OCI-LY7 (cell line): ENCODE results near the gene TMEM86B. TPM values are rescaled to one million over a fixed set of nuclear protein-coding genes. Genes with fewer than 3 reads are reported as not detected.

Source experiments
- BruUV-seq: library from RNA; stranded (reverse); fragments of 400-500 nt; replicated peaks from 2 replicates; lab custom pipeline; 2021; lab: Mats Ljungman, UMichigan
- CTCF ChIA-PET: fragments of 300-600 bp; sonication (Branson Sonifier 250); formaldehyde crosslinking; loops from one replicate; lab custom pipeline; 2022; ENCODE audit warnings: antibody characterized with exemption; ENCODE audit not compliant: unreplicated experiment; lab: Charles Lee
- POLR2A ChIA-PET: fragments of 300-600 bp; sonication (Branson Sonifier 250); formaldehyde crosslinking; loops from one replicate; lab custom pipeline; 2022; ENCODE audit warnings: antibody characterized with exemption; lab: Charles Lee
- DNase-seq: peaks from one replicate; pipeline ENCODE4 v3.0.0-alpha.2; 2015; ENCODE audit warnings: low spot score
- H2AFZ ChIP-seq: fragments of 200-600 bp; sonication (generic), shearing (Covaris generic); 2 replicates; pipeline ENCODE4 v1.6.1; 2014; ENCODE audit warnings: mild to moderate bottlenecking, antibody characterized with exemption, low read length, moderate library complexity
- H3K27ac ChIP-seq: fragments of 200-600 bp; sonication (generic); 2 replicates; pipeline ENCODE4 v1.5.1; 2014; ENCODE audit warnings: mixed run types, low read depth, mild to moderate bottlenecking, moderate library complexity, low read length, inconsistent platforms; ENCODE audit not compliant: poor library complexity, severe bottlenecking
- H3K36me3 ChIP-seq: fragments of 200-600 bp; sonication (generic); 2 replicates; pipeline ENCODE4 v1.6.1; 2014; ENCODE audit warnings: mild to moderate bottlenecking, antibody characterized with exemption, low read length, moderate library complexity, mixed read lengths; ENCODE audit not compliant: insufficient read depth
- H3K4me1 ChIP-seq: fragments of 200-600 bp; sonication (generic); 2 replicates; pipeline ENCODE4 v1.5.1; 2014; ENCODE audit warnings: mild to moderate bottlenecking, low read length; ENCODE audit not compliant: insufficient read depth, poor library complexity, severe bottlenecking
- H3K4me2 ChIP-seq: fragments of 200-600 bp; sonication (generic); 2 replicates; pipeline ENCODE4 v1.6.1; 2014; ENCODE audit warnings: mild to moderate bottlenecking, low read length
- H3K4me3 ChIP-seq: fragments of 200-600 bp; sonication (generic); 2 replicates; pipeline ENCODE4 v1.5.1; 2014; ENCODE audit warnings: mild to moderate bottlenecking, low read depth, low read length; ENCODE audit not compliant: poor library complexity, severe bottlenecking
- H3K79me2 ChIP-seq: fragments of 200-600 bp; sonication (generic); 2 replicates; pipeline ENCODE4 v1.6.1; 2016; ENCODE audit warnings: low read depth, mild to moderate bottlenecking, low read length, moderate library complexity, mixed read lengths; ENCODE audit not compliant: insufficient read depth
- H3K9me2 ChIP-seq: fragments of 200-600 bp; sonication (generic); 2 replicates; pipeline ENCODE4 v1.6.1; 2016; ENCODE audit warnings: mild to moderate bottlenecking, low read length, mixed read lengths; ENCODE audit not compliant: insufficient read depth
- H3K9me3 ChIP-seq: fragments of 200-600 bp; sonication (generic); 2 replicates; pipeline ENCODE4 v1.6.1; 2014; ENCODE audit warnings: mild to moderate bottlenecking, mixed run types, low read length, mixed read lengths
- H4K20me1 ChIP-seq: fragments of 200-600 bp; sonication (generic); 2 replicates; pipeline ENCODE4 v1.6.1; 2014; ENCODE audit warnings: mild to moderate bottlenecking, antibody characterized with exemption, low read length, moderate library complexity, mixed read lengths; ENCODE audit not compliant: insufficient read depth
- CTCF ChIP-seq: fragments of 200-600 bp; sonication (generic); conservative IDR thresholded peaks from 2 replicates; pipeline ENCODE4 v1.5.1; 2014; ENCODE audit warnings: mild to moderate bottlenecking, antibody characterized with exemption, low read length, moderate library complexity, mixed read lengths
- EZH2phosphoT487 ChIP-seq: fragments of 200-600 bp; sonication (generic); IDR thresholded peaks from 2 replicates; pipeline ENCODE4 v1.6.1; 2018; ENCODE audit warnings: low read depth, borderline replicate concordance, mild to moderate bottlenecking, mixed run types, antibody characterized with exemption, low read length, moderate library complexity, mixed read lengths
- intact Hi-C: fragments of 100-400 bp; cut with micrococcal nuclease; formaldehyde crosslinking; loops from one replicate; pipeline ENCODE4 v1.10.0; 2022; ENCODE audit not compliant: unreplicated experiment
- microRNA-seq: library from miRNA; unstranded; fragments of <30 nt; microRNA quantifications from one replicate; pipeline ENCODE4 v1.2.0, GENCODE V29; 2022; ENCODE audit warnings: borderline replicate concordance
- small RNA-seq: library from RNA; depleted of rRNA; stranded (forward); fragments of <200 nt; gene quantifications from one replicate; pipeline ENCODE3, GENCODE V24; 2014
- total RNA-seq, 2 experiments: library from RNA; depleted of rRNA in 1 of 2; stranded (reverse); fragments of >200 nt in 1 of 2; shearing (Covaris generic) in 1 of 2; gene quantifications; 2 replicates each; pipeline ENCODE4 v1.2.3, GENCODE V29; 2014 to 2022

The TMEM86B gene
- total RNA-seq, 2 experiments from 2014 or later: 8.1 to 13.8 TPM

GRCh38 chr19:55178781-55179599 lies 49.6 kb downstream of the TMEM86B start:
- Histone ChIP-seq H3K9me2 (no peaks in the 10 kb centered on the region), H3K4me1 (peaks cover 26% of the 10 kb centered on the region), H3K79me2 (no peaks in the 10 kb centered on the region), H3K4me3 (peak overlapping the region; percentile 65), H4K20me1 (no peaks in the 10 kb centered on the region), H2AFZ (peak overlapping the region; percentile 10; the same call in 1 of the 2 replicates), H3K36me3 (no peaks in the 10 kb centered on the region), H3K27ac (no peak overlapping the region), H3K9me3 (no peaks in the 10 kb centered on the region), H3K4me2 (peak overlapping the region; percentile 75)
- intact Hi-C loops: loop anchor here (2.0 kb wide), 1 partner anchor 80 kb away; the partner anchor contains the start of gene PPP6R1
- TF ChIP-seq CTCF: no peak
- TF ChIP-seq EZH2phosphoT487: no peak
- BruUV-seq: no TSS peak
- peak; percentile 90 for DNase-seq
- POLR2A ChIA-PET: interaction anchor here (0.6 kb wide), 1 partner anchor 32 kb away, joined by 7 read pairs; no protein-coding TSS in a partner anchor
- CTCF ChIA-PET: no interaction called here

Small RNAs within 50 kb of the gene (microRNA-seq; reads per million reads assigned to microRNA genes)
- gene MIR6802 (not detected), gene MIR6803 (18.2 reads per million, percentile 27 among the genes with 10 or more reads in this experiment), gene MIR6804 (2.3 reads per million)

Small RNAs within 50 kb of the gene (small RNA-seq; reads per million reads assigned to genes)
- not detected for gene MIR6802
- gene MIR6803: not detected
- gene MIR6804: not detected

Other genes with a start within 250 kb of the TMEM86B start
- 0.25 and 0.44 TPM in 2 replicates for gene GP6, start 190.5 kb downstream of the TMEM86B start, total RNA-seq (2014; rRNA removed; shearing (Covaris generic))
- gene GP6, start 190.5 kb downstream of the TMEM86B start, total RNA-seq (2022): 0.36 and 1.9 TPM in 2 replicates
- gene RDH13, start 165.6 kb downstream of the TMEM86B start, total RNA-seq (2014; rRNA removed; shearing (Covaris generic)): 23.1 and 29.5 TPM in 2 replicates
- gene RDH13, start 165.6 kb downstream of the TMEM86B start, total RNA-seq (2022): 17.8 and 19.5 TPM in 2 replicates
- 3.5 and 11.1 TPM in 2 replicates for gene EPS8L1, start 152.9 kb downstream of the TMEM86B start, total RNA-seq (2014; rRNA removed; shearing (Covaris generic))
- gene EPS8L1, start 152.9 kb downstream of the TMEM86B start, total RNA-seq (2022): 10.6 and 12.5 TPM in 2 replicates
- 194 and 211 TPM in 2 replicates for gene PPP1R12C, start 111.1 kb downstream of the TMEM86B start, total RNA-seq (2014; rRNA removed; shearing (Covaris generic))
- gene PPP1R12C, start 111.1 kb downstream of the TMEM86B start, total RNA-seq (2022): 177 and 186 TPM in 2 replicates
- 17.6 and 21.9 TPM in 2 replicates for gene TNNT1, start 79.6 kb downstream of the TMEM86B start, total RNA-seq (2014; rRNA removed; shearing (Covaris generic))
- gene TNNT1, start 79.6 kb downstream of the TMEM86B start, total RNA-seq (2022): 11.2 and 11.6 TPM in 2 replicates
- gene TNNI3, start 71.0 kb downstream of the TMEM86B start, total RNA-seq (2014; rRNA removed; shearing (Covaris generic)): 2.6 TPM in 1 of 2 replicates, not detected in the other
- gene TNNI3, start 71.0 kb downstream of the TMEM86B start, total RNA-seq (2022): not detected in 2 replicates
- gene DNAAF3, start 62.1 kb downstream of the TMEM86B start, total RNA-seq (2014; rRNA removed; shearing (Covaris generic)): 0.85 and 2.8 TPM in 2 replicates
- gene DNAAF3, start 62.1 kb downstream of the TMEM86B start, total RNA-seq (2022): 2.2 and 2.5 TPM in 2 replicates
- gene SYT5, start 48.5 kb downstream of the TMEM86B start, total RNA-seq (2014; rRNA removed; shearing (Covaris generic)): 0.44 TPM in 1 of 2 replicates, not detected in the other
- gene SYT5, start 48.5 kb downstream of the TMEM86B start, total RNA-seq (2022): 0.84 and 1.3 TPM in 2 replicates
- not detected in 2 replicates for gene PTPRH, start 19.3 kb downstream of the TMEM86B start, total RNA-seq (2014; rRNA removed; shearing (Covaris generic))
- not detected in 2 replicates for gene PTPRH, start 19.3 kb downstream of the TMEM86B start, total RNA-seq (2022)
- 82.0 and 89.6 TPM in 2 replicates for gene PPP6R1, start 30.3 kb upstream of the TMEM86B start, total RNA-seq (2014; rRNA removed; shearing (Covaris generic))
- gene PPP6R1, start 30.3 kb upstream of the TMEM86B start, total RNA-seq (2022): 156 and 161 TPM in 2 replicates
- 41.3 and 50.5 TPM in 2 replicates for gene HSPBP1, start 51.3 kb upstream of the TMEM86B start, total RNA-seq (2014; rRNA removed; shearing (Covaris generic))
- gene HSPBP1, start 51.3 kb upstream of the TMEM86B start, total RNA-seq (2022): 31.9 and 38.7 TPM in 2 replicates
- gene BRSK1, start 55.2 kb upstream of the TMEM86B start, total RNA-seq (2014; rRNA removed; shearing (Covaris generic)): 15.9 and 16.1 TPM in 2 replicates
- gene BRSK1, start 55.2 kb upstream of the TMEM86B start, total RNA-seq (2022): 23.9 and 25.7 TPM in 2 replicates
- not detected in 2 replicates for gene TMEM150B, start 96.6 kb upstream of the TMEM86B start, total RNA-seq (2014; rRNA removed; shearing (Covaris generic))
- gene TMEM150B, start 96.6 kb upstream of the TMEM86B start, total RNA-seq (2022): not detected in 2 replicates
- 21.2 and 22.8 TPM in 2 replicates for gene KMT5C, start 111.1 kb upstream of the TMEM86B start, total RNA-seq (2014; rRNA removed; shearing (Covaris generic))
- 36.1 and 43.4 TPM in 2 replicates for gene KMT5C, start 111.1 kb upstream of the TMEM86B start, total RNA-seq (2022)
- gene COX6B2, start 126.0 kb upstream of the TMEM86B start, total RNA-seq (2014; rRNA removed; shearing (Covaris generic)): not detected in 2 replicates
- gene COX6B2, start 126.0 kb upstream of the TMEM86B start, total RNA-seq (2022): not detected in 2 replicates
- gene GARIN5B, start 134.5 kb upstream of the TMEM86B start, total RNA-seq (2014; rRNA removed; shearing (Covaris generic)): not detected in 2 replicates
- gene GARIN5B, start 134.5 kb upstream of the TMEM86B start, total RNA-seq (2022): not detected in 2 replicates
- 0.32 TPM in 1 of 2 replicates, not detected in the other for gene IL11, start 141.7 kb upstream of the TMEM86B start, total RNA-seq (2014; rRNA removed; shearing (Covaris generic))
- 0.46 and 0.55 TPM in 2 replicates for gene IL11, start 141.7 kb upstream of the TMEM86B start, total RNA-seq (2022)
- not detected in 2 replicates for gene TMEM190, start 148.1 kb upstream of the TMEM86B start, total RNA-seq (2014; rRNA removed; shearing (Covaris generic))
- not detected in 2 replicates for gene TMEM190, start 148.1 kb upstream of the TMEM86B start, total RNA-seq (2022)
- gene TMEM238, start 155.5 kb upstream of the TMEM86B start, total RNA-seq (2014; rRNA removed; shearing (Covaris generic)): 2.6 and 2.7 TPM in 2 replicates
- 6.5 and 7.1 TPM in 2 replicates for gene TMEM238, start 155.5 kb upstream of the TMEM86B start, total RNA-seq (2022)
- 847 and 872 TPM in 2 replicates for gene RPL28, start 157.2 kb upstream of the TMEM86B start, total RNA-seq (2014; rRNA removed; shearing (Covaris generic))
- 2,656 and 3,234 TPM in 2 replicates for gene RPL28, start 157.2 kb upstream of the TMEM86B start, total RNA-seq (2022)
- 682 and 848 TPM in 2 replicates for gene UBE2S, start 179.0 kb upstream of the TMEM86B start, total RNA-seq (2014; rRNA removed; shearing (Covaris generic))
- 285 and 321 TPM in 2 replicates for gene UBE2S, start 179.0 kb upstream of the TMEM86B start, total RNA-seq (2022)
- gene SHISA7, start 214.5 kb upstream of the TMEM86B start, total RNA-seq (2014; rRNA removed; shearing (Covaris generic)): not detected in 2 replicates
- gene SHISA7, start 214.5 kb upstream of the TMEM86B start, total RNA-seq (2022): not detected in 2 replicates
- 89.5 and 115 TPM in 2 replicates for gene ISOC2, start 232.9 kb upstream of the TMEM86B start, total RNA-seq (2014; rRNA removed; shearing (Covaris generic))
- 37.0 and 37.7 TPM in 2 replicates for gene ISOC2, start 232.9 kb upstream of the TMEM86B start, total RNA-seq (2022)
- not detected in 2 replicates for gene C19orf85, start 236.0 kb upstream of the TMEM86B start, total RNA-seq (2014; rRNA removed; shearing (Covaris generic))
- gene C19orf85, start 236.0 kb upstream of the TMEM86B start, total RNA-seq (2022): not detected in 2 replicates
- gene ZNF628, start 247.9 kb upstream of the TMEM86B start, total RNA-seq (2014; rRNA removed; shearing (Covaris generic)): 1.8 and 5.2 TPM in 2 replicates
- 8.6 and 10.6 TPM in 2 replicates for gene ZNF628, start 247.9 kb upstream of the TMEM86B start, total RNA-seq (2022)